Stimulated activated CD4-positive, alpha-beta T cell treated with anti-CD3 and anti-CD28 coated beads, Interleukin-12 subunit alpha, Interleukin-12 subunit beta, amount 100 ng/mL, for 48 hours (primary cell): Measurements from ENCODE around the gene FRRS1.
"Not testable (repeated sequence)": the region's sequence is repeated elsewhere in the genome, so short reads cannot be mapped to it uniquely, and the experiment has no call there.

Experiments used
- DNase-seq, 3 donors: peaks; one replicate each; pipeline ENCODE4 v3.0.0-alpha.2; 2020; ENCODE audit warnings: low read depth in 2 of 3, low spot score in 1 of 3

FRRS1 gene

GRCh38 chr1:99764909-99765308 is 1.5 kb downstream of the FRRS1 start:
- DNase-seq: no peak

- DNase-seq: no peak
These were observed 2.0 kb downstream of the FRRS1 start for GRCh38 chr1:99764439-99764838.

GRCh38 chr1:99763956-99764355 is 2.5 kb downstream of the FRRS1 start:
- no peak for DNase-seq

GRCh38 chr1:99761774-99762173 is 4.7 kb downstream of the FRRS1 start:
- DNase-seq: no peak

- no peak for DNase-seq
These were observed 6.8 kb downstream of the FRRS1 start for GRCh38 chr1:99759518-99760160.

- not testable (repeated sequence) for DNase-seq
These were observed 7.5 kb downstream of the FRRS1 start for GRCh38 chr1:99758686-99759517.

GRCh38 chr1:99758073-99758511 is 8.3 kb downstream of the FRRS1 start:
- no peak for DNase-seq

GRCh38 chr1:99756598-99756997 is 9.8 kb downstream of the FRRS1 start:
- DNase-seq: no peak

- no peak for DNase-seq
These were observed 10.8 kb downstream of the FRRS1 start for GRCh38 chr1:99755664-99756063.

GRCh38 chr1:99754697-99755096 is 11.7 kb downstream of the FRRS1 start:
- no peak for DNase-seq

GRCh38 chr1:99754055-99754626 is 12.3 kb downstream of the FRRS1 start:
- no peak for DNase-seq

GRCh38 chr1:99751877-99752504 is 14.4 kb downstream of the FRRS1 start:
- DNase-seq: no peak

- DNase-seq: no peak
These were observed 16.7 kb downstream of the FRRS1 start for GRCh38 chr1:99749504-99750347.

- no peak for DNase-seq
These were observed 18.0 kb downstream of the FRRS1 start for GRCh38 chr1:99748419-99748818.

- no peak for DNase-seq
These were observed 20.8 kb downstream of the FRRS1 start for GRCh38 chr1:99745684-99746083.

GRCh38 chr1:99745061-99745460 is 21.4 kb downstream of the FRRS1 start:
- no peak for DNase-seq

GRCh38 chr1:99740141-99740540 is 26.3 kb downstream of the FRRS1 start:
- no peak for DNase-seq

- DNase-seq: no peak
These were observed 27.5 kb downstream of the FRRS1 start for GRCh38 chr1:99738858-99739465.

GRCh38 chr1:99737016-99737415 is 29.4 kb downstream of the FRRS1 start:
- DNase-seq: no peak

- no peak for DNase-seq
These were observed 30.6 kb downstream of the FRRS1 start for GRCh38 chr1:99735852-99736251.
